Astrocyte (in vitro differentiated cells and primary cell): ENCODE data around the gene ANKRD28. TPM values are rescaled to one million over a fixed set of nuclear protein-coding genes. Genes with fewer than 3 reads are reported as not detected.

ENCODE experiments used
- DNase-seq: peaks from one replicate; pipeline ENCODE4 v3.0.0-alpha.2; 2010; ENCODE audit warnings: low read depth
- FAIRE-seq: peaks from 2 replicates; lab custom pipeline; 2011; peaks lifted over from hg19 to GRCh38; lab: Jason Lieb, UNC
- H2AFZ ChIP-seq: 2 replicates; pipeline ENCODE4 v1.6.0; 2012; ENCODE audit warnings: low read depth, low read length, inconsistent platforms
- H3K27ac ChIP-seq: 2 replicates; pipeline ENCODE4 v1.5.1; 2011; ENCODE audit warnings: low read depth, low read length, inconsistent platforms
- H3K27me3 ChIP-seq: 2 replicates; pipeline ENCODE4 v1.6.0; 2011; ENCODE audit warnings: low read length, inconsistent platforms; ENCODE audit not compliant: insufficient read depth
- H3K36me3 ChIP-seq: 2 replicates; pipeline ENCODE4 v1.5.1; 2011; ENCODE audit warnings: low read length, inconsistent platforms; ENCODE audit not compliant: insufficient read depth
- H3K4me1 ChIP-seq: 2 replicates; pipeline ENCODE4 v1.5.1; 2011; ENCODE audit warnings: low read length, inconsistent platforms; ENCODE audit not compliant: insufficient read depth
- H3K4me2 ChIP-seq: 2 replicates; pipeline ENCODE4 v1.6.0; 2012; ENCODE audit warnings: low read length, inconsistent platforms
- H3K4me3 ChIP-seq: 2 replicates; pipeline ENCODE4 v1.5.1; 2011; ENCODE audit warnings: low read depth, mild to moderate bottlenecking, low read length, inconsistent platforms; ENCODE audit not compliant: insufficient read depth
- H3K79me2 ChIP-seq: 2 replicates; pipeline ENCODE4 v1.6.0; 2012; ENCODE audit warnings: mild to moderate bottlenecking, low read length, inconsistent platforms; ENCODE audit not compliant: insufficient read depth
- H3K9ac ChIP-seq: 2 replicates; pipeline ENCODE4 v1.6.0; 2012; ENCODE audit warnings: mild to moderate bottlenecking, low read length, inconsistent platforms
- H3K9me3 ChIP-seq: 2 replicates; pipeline ENCODE4 v1.5.1; 2012; ENCODE audit warnings: low read depth, mild to moderate bottlenecking, low read length, inconsistent platforms; ENCODE audit not compliant: insufficient read depth
- H4K20me1 ChIP-seq: 2 replicates; pipeline ENCODE4 v1.6.0; 2012; ENCODE audit warnings: low read length, inconsistent platforms; ENCODE audit not compliant: insufficient read depth
- H3K27ac Mint-ChIP-seq: one replicate; pipeline ENCODE4 v1.8.0; 2021; ENCODE audit warnings: mild to moderate bottlenecking, mixed read lengths; ENCODE audit not compliant: unreplicated experiment
- H3K27me3 Mint-ChIP-seq: one replicate; pipeline ENCODE4 v1.8.0; 2021; ENCODE audit warnings: low read depth, mixed read lengths; ENCODE audit not compliant: unreplicated experiment
- H3K36me3 Mint-ChIP-seq: one replicate; pipeline ENCODE4 v1.8.0; 2021; ENCODE audit warnings: low read depth, mixed read lengths; ENCODE audit not compliant: unreplicated experiment
- H3K4me1 Mint-ChIP-seq: one replicate; pipeline ENCODE4 v1.8.0; 2021; ENCODE audit warnings: low read depth, mixed read lengths; ENCODE audit not compliant: unreplicated experiment
- H3K4me3 Mint-ChIP-seq: one replicate; pipeline ENCODE4 v1.8.0; 2021; ENCODE audit warnings: mild to moderate bottlenecking, moderate library complexity, mixed read lengths; ENCODE audit not compliant: unreplicated experiment
- H3K9me3 Mint-ChIP-seq: one replicate; pipeline ENCODE4 v1.8.0; 2021; ENCODE audit warnings: mild to moderate bottlenecking, mixed read lengths; ENCODE audit not compliant: unreplicated experiment
- EZH2 ChIP-seq: IDR thresholded peaks from 2 replicates; pipeline ENCODE4 v1.6.1; 2012; ENCODE audit warnings: mild to moderate bottlenecking, low read length, inconsistent platforms; ENCODE audit not compliant: insufficient read depth
- total RNA-seq: library from RNA; stranded (reverse); gene quantifications from 2 replicates; pipeline ENCODE4 v1.2.1, GENCODE V29; 2021
- TF ChIP-seq, protein P1 (sequence below): IDR thresholded peaks from 2 replicates; pipeline ENCODE4 v1.5.1; 2011; ENCODE audit warnings: low read depth, mild to moderate bottlenecking, inconsistent platforms, low read length, moderate library complexity; ENCODE audit not compliant: insufficient read depth

The ANKRD28 gene
- total RNA-seq, 1 donor from 2014 or later = 61.3 TPM

DNA sequence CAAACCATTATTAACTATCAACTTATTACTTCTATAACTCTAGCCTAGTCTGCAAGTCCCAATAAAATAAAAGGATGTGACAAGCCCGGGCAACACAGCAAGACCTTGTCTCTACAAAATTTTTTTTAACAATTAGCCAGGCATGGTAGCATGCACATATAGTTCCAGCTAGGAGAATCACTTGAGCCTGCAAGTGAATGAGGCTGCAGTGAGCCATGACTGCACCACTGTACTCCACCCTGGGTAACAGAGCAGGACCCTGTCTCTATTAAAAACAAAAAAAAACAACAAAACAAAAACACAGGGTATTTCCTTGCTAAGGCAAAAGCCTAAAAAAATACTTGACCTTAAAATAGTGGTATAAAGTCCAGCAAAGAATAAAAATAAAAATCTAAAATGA lies 31.4 kb downstream of the ANKRD28 start:
- H3K27me3 Mint-ChIP-seq = no peaks in the 10 kb centered on the region
- FAIRE-seq = no peak
- Histone ChIP-seq H3K27me3 (no peaks in the 10 kb centered on the region), H3K36me3 (peaks cover 6% of the 10 kb centered on the region), H3K9me3 (no peaks in the 10 kb centered on the region), H3K4me1 (peaks cover 15% of the 10 kb centered on the region), H3K27ac (no peak overlapping the region), H4K20me1 (no peaks in the 10 kb centered on the region), H3K4me3 (no peak overlapping the region), H3K4me2 (no peak overlapping the region), H3K79me2 (peaks cover 53% of the 10 kb centered on the region), H3K9ac (no peak overlapping the region), H2AFZ (no peak overlapping the region)
- H3K4me3 Mint-ChIP-seq = no peak overlapping the region
- no peak for TF ChIP-seq EZH2
- TF ChIP-seq, protein P1, sequence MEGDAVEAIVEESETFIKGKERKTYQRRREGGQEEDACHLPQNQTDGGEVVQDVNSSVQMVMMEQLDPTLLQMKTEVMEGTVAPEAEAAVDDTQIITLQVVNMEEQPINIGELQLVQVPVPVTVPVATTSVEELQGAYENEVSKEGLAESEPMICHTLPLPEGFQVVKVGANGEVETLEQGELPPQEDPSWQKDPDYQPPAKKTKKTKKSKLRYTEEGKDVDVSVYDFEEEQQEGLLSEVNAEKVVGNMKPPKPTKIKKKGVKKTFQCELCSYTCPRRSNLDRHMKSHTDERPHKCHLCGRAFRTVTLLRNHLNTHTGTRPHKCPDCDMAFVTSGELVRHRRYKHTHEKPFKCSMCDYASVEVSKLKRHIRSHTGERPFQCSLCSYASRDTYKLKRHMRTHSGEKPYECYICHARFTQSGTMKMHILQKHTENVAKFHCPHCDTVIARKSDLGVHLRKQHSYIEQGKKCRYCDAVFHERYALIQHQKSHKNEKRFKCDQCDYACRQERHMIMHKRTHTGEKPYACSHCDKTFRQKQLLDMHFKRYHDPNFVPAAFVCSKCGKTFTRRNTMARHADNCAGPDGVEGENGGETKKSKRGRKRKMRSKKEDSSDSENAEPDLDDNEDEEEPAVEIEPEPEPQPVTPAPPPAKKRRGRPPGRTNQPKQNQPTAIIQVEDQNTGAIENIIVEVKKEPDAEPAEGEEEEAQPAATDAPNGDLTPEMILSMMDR = no peak
- H3K36me3 Mint-ChIP-seq = peaks cover 11% of the 10 kb centered on the region
- DNase-seq = no peak
- peaks cover 19% of the 10 kb centered on the region for H3K4me1 Mint-ChIP-seq
- H3K9me3 Mint-ChIP-seq = no peaks in the 10 kb centered on the region
- H3K27ac Mint-ChIP-seq = no peak overlapping the region

DNA sequence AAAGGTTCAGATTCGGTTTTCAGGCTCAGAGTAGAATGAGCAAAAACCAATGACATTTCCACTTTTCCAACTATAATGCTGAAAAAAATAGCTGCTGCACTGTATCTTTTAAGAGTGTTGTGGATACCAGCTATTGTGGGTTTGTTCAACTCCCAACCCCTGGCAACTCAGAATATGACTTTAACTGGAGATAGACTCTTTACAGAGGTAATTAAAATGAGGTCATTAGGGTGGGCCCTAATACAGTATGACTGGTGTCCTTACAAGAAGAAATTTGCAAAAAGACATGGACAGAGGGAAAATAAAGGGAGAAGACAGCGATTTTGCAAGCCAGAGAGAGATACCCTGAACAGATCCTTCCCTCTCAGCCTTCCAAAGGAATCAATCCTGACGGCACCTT lies 39.5 kb downstream of the ANKRD28 start:
- TF ChIP-seq, protein P1 = no peak
- no peak for TF ChIP-seq EZH2
- H3K27ac ChIP-seq = no peak overlapping the region
- H3K36me3 ChIP-seq = peaks cover 5% of the 10 kb centered on the region
- no peak overlapping the region for H2AFZ ChIP-seq
- DNase-seq = no peak
- H3K4me2 ChIP-seq = no peak overlapping the region
- no peaks in the 10 kb centered on the region for H3K9me3 ChIP-seq
- no peak overlapping the region for H3K4me3 ChIP-seq
- H4K20me1 ChIP-seq = no peaks in the 10 kb centered on the region
- Mint-ChIP-seq H3K4me1 (peaks cover 2% of the 10 kb centered on the region), H3K9me3 (peaks cover 3% of the 10 kb centered on the region), H3K36me3 (peaks cover 20% of the 10 kb centered on the region), H3K27ac (no peak overlapping the region), H3K4me3 (no peak overlapping the region), H3K27me3 (no peaks in the 10 kb centered on the region)
- no peak overlapping the region for H3K9ac ChIP-seq
- H3K79me2 ChIP-seq = peaks cover 20% of the 10 kb centered on the region
- FAIRE-seq = no peak
- peaks cover 5% of the 10 kb centered on the region for H3K4me1 ChIP-seq
- no peaks in the 10 kb centered on the region for H3K27me3 ChIP-seq

DNA sequence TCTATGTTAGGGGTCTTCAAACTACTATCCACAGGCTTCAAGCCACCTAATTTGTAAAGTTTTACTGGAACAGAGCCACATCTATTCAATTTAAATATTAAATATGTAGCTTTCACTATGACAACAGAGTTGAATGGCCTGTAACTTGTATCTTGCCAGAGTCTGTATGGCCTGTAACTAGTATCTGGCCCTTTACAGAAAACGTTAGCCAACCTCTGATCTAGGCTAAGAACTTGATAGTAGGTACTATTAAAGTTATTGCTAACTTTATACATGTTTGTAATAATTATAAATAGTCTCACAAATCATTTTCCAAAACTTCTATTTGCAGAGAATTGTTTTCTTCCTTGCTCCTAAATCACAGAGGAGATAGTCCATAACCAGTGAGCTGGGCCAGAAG lies 40.0 kb downstream of the ANKRD28 start:
- no peak overlapping the region for H3K9ac ChIP-seq
- Mint-ChIP-seq H3K4me3 (no peak overlapping the region), H3K9me3 (peaks cover 3% of the 10 kb centered on the region), H3K27ac (no peak overlapping the region), H3K4me1 (peaks cover 2% of the 10 kb centered on the region), H3K27me3 (no peaks in the 10 kb centered on the region), H3K36me3 (peaks cover 17% of the 10 kb centered on the region)
- no peak overlapping the region for H3K27ac ChIP-seq
- peaks cover 5% of the 10 kb centered on the region for H3K36me3 ChIP-seq
- H3K79me2 ChIP-seq = peaks cover 25% of the 10 kb centered on the region
- H3K27me3 ChIP-seq = no peaks in the 10 kb centered on the region
- FAIRE-seq (no peak), DNase-seq (no peak)
- H2AFZ ChIP-seq = no peak overlapping the region
- H3K4me1 ChIP-seq = peaks cover 5% of the 10 kb centered on the region
- H3K9me3 ChIP-seq = no peaks in the 10 kb centered on the region
- H3K4me2 ChIP-seq = no peak overlapping the region
- H3K4me3 ChIP-seq = no peak overlapping the region
- no peaks in the 10 kb centered on the region for H4K20me1 ChIP-seq
- TF ChIP-seq EZH2 = no peak
- TF ChIP-seq, protein P1 = no peak
